ENCODE measurements around the gene VPS36.

VPS36 gene

GRCh38 chr13:52432456-52432855 is 18.0 kb downstream of the VPS36 start:
- TF ChIP-seq POLR2AphosphoS5 (IDR thresholded peaks at IDR 0.05; ENCODE audit: low read depth, low read length) (no peak), SIN3A (IDR thresholded peaks at IDR 0.05; ENCODE audit: borderline replicate concordance, insufficient read depth, low read length) (no peak), REST (IDR thresholded peaks at IDR 0.05; ENCODE audit: insufficient read depth in 1 of 2, low read depth in 2 of 2, low read length in 2 of 2) (no peak), FOXP2 (optimal IDR thresholded peaks at IDR 0.05; ENCODE audit: borderline replicate concordance, extremely low read depth, extremely low read length, insufficient read depth) (no peak), TAF1 (IDR thresholded peaks at IDR 0.05; ENCODE audit: borderline replicate concordance, insufficient read depth, low read length) (no peak)

GRCh38 chr13:52428295-52428694 is 22.1 kb downstream of the VPS36 start:
- TF ChIP-seq SIN3A (IDR thresholded peaks at IDR 0.05; ENCODE audit: borderline replicate concordance, insufficient read depth, low read length) = no peak
- no peak for TF ChIP-seq TAF1 (IDR thresholded peaks at IDR 0.05; ENCODE audit: borderline replicate concordance, insufficient read depth, low read length)
- TF ChIP-seq FOXP2 (optimal IDR thresholded peaks at IDR 0.05; ENCODE audit: borderline replicate concordance, extremely low read depth, extremely low read length, insufficient read depth) = no peak
- no peak for TF ChIP-seq REST (IDR thresholded peaks at IDR 0.05; ENCODE audit: insufficient read depth in 1 of 2, low read depth in 2 of 2, low read length in 2 of 2)
- TF ChIP-seq POLR2AphosphoS5 (IDR thresholded peaks at IDR 0.05; ENCODE audit: low read depth, low read length) = no peak

- TF ChIP-seq SIN3A (IDR thresholded peaks at IDR 0.05; ENCODE audit: borderline replicate concordance, insufficient read depth, low read length) (no peak), POLR2AphosphoS5 (IDR thresholded peaks at IDR 0.05; ENCODE audit: low read depth, low read length) (no peak), TAF1 (IDR thresholded peaks at IDR 0.05; ENCODE audit: borderline replicate concordance, insufficient read depth, low read length) (no peak), FOXP2 (optimal IDR thresholded peaks at IDR 0.05; ENCODE audit: borderline replicate concordance, extremely low read depth, extremely low read length, insufficient read depth) (no peak), REST (IDR thresholded peaks at IDR 0.05; ENCODE audit: insufficient read depth in 1 of 2, low read depth in 2 of 2, low read length in 2 of 2) (no peak)
Observed at GRCh38 chr13:52421216-52421615, 29.2 kb downstream of the VPS36 start.

- TF ChIP-seq POLR2AphosphoS5 (IDR thresholded peaks at IDR 0.05; ENCODE audit: low read depth, low read length) (no peak), FOXP2 (optimal IDR thresholded peaks at IDR 0.05; ENCODE audit: borderline replicate concordance, extremely low read depth, extremely low read length, insufficient read depth) (no peak), REST (IDR thresholded peaks at IDR 0.05; ENCODE audit: insufficient read depth in 1 of 2, low read depth in 2 of 2, low read length in 2 of 2) (no peak), TAF1 (IDR thresholded peaks at IDR 0.05; ENCODE audit: borderline replicate concordance, insufficient read depth, low read length) (no peak), SIN3A (IDR thresholded peaks at IDR 0.05; ENCODE audit: borderline replicate concordance, insufficient read depth, low read length) (no peak)
Observed at GRCh38 chr13:52419080-52419479, 31.4 kb downstream of the VPS36 start.

- no peak for TF ChIP-seq POLR2AphosphoS5 (IDR thresholded peaks at IDR 0.05; ENCODE audit: low read depth, low read length)
- no peak for TF ChIP-seq REST (IDR thresholded peaks at IDR 0.05; ENCODE audit: insufficient read depth in 1 of 2, low read depth in 2 of 2, low read length in 2 of 2)
- no peak for TF ChIP-seq SIN3A (IDR thresholded peaks at IDR 0.05; ENCODE audit: borderline replicate concordance, insufficient read depth, low read length)
- TF ChIP-seq TAF1 (IDR thresholded peaks at IDR 0.05; ENCODE audit: borderline replicate concordance, insufficient read depth, low read length) = no peak
- TF ChIP-seq FOXP2 (optimal IDR thresholded peaks at IDR 0.05; ENCODE audit: borderline replicate concordance, extremely low read depth, extremely low read length, insufficient read depth) = no peak
Observed at GRCh38 chr13:52414963-52415362, 35.5 kb downstream of the VPS36 start.
